IMR-90 (cell line): ENCODE results near the gene FAM24B. TPM values are rescaled to one million over a fixed set of nuclear protein-coding genes. Genes with fewer than 3 reads are reported as not detected.
A peak's percentile ranks its signal among the peaks of the same experiment; 100 is the strongest.

ENCODE experiments used
- ATAC-seq: fragments of 200-7000 bp; cut with Tn5 transposase; 2 replicates; pipeline ENCODE4 v1.9.1; 2020; ENCODE audit warnings: low read depth, mild to moderate bottlenecking, moderate library complexity
- BruUV-seq: library from RNA; stranded (reverse); fragments of 400-500 nt; replicated peaks from 2 replicates; lab custom pipeline; 2021; lab: Mats Ljungman, UMichigan
- CTCF ChIA-PET: fragments of 300-600 bp; formaldehyde crosslinking; extraction: SDS; loops from one replicate; lab custom pipeline; 2021; ENCODE audit warnings: antibody characterized with exemption; lab: Yijun Ruan, JAX
- POLR2A ChIA-PET: fragments of 300-600 bp; sonication (Branson Sonifier 250); formaldehyde crosslinking; loops from one replicate; lab custom pipeline; 2022; ENCODE audit warnings: antibody characterized with exemption; ENCODE audit not compliant: unreplicated experiment; lab: Charles Lee
- DNase-seq: peaks from one replicate; pipeline ENCODE4 v3.0.0; 2013
- H2AFZ ChIP-seq: replicated peaks from 2 replicates; pipeline ENCODE3; 2013; ENCODE audit warnings: low read length, mild to moderate bottlenecking; ENCODE audit not compliant: poor library complexity
- H2AK5ac ChIP-seq: 2 replicates; pipeline ENCODE4 v1.6.1; 2013; ENCODE audit warnings: low read depth, low read length, inconsistent platforms
- H2AK9ac ChIP-seq: replicated peaks from 2 replicates; pipeline ENCODE3; 2013; ENCODE audit warnings: mild to moderate bottlenecking, low read depth, low read length, moderate library complexity; ENCODE audit not compliant: poor library complexity
- H2BK120ac ChIP-seq: 2 replicates; pipeline ENCODE4 v1.6.1; 2013; ENCODE audit warnings: low read depth, low read length, inconsistent platforms
- H2BK15ac ChIP-seq: 3 replicates; pipeline ENCODE4 v1.6.1; 2013; ENCODE audit warnings: low read depth, low read length, inconsistent platforms
- H2BK20ac ChIP-seq: 2 replicates; pipeline ENCODE4 v1.6.1; 2013; ENCODE audit warnings: low read depth, mild to moderate bottlenecking, inconsistent platforms, low read length, moderate library complexity
- H2BK5ac ChIP-seq: 2 replicates; pipeline ENCODE4 v1.6.1; 2013; ENCODE audit warnings: mild to moderate bottlenecking, low read depth, low read length, inconsistent platforms; ENCODE audit not compliant: poor library complexity, severe bottlenecking
- H3K14ac ChIP-seq: replicated peaks from 2 replicates; pipeline ENCODE4 v1.6.1; 2013; ENCODE audit warnings: low read depth, low read length, inconsistent platforms
- H3K18ac ChIP-seq: 2 replicates; pipeline ENCODE4 v1.6.1; 2013; ENCODE audit warnings: low read depth, low read length, control low read depth
- H3K23ac ChIP-seq: 2 replicates; pipeline ENCODE4 v1.6.1; 2013; ENCODE audit warnings: low read depth, low read length, inconsistent platforms
- H3K27ac ChIP-seq: 2 replicates; pipeline ENCODE4 v1.5.1; 2013; ENCODE audit warnings: mild to moderate bottlenecking, control low read depth, low read length; ENCODE audit not compliant: insufficient read depth
- H3K27me3 ChIP-seq: 2 replicates; pipeline ENCODE4 v1.6.1; 2013; ENCODE audit warnings: low read length; ENCODE audit not compliant: control insufficient read depth, insufficient read depth
- H3K36me3 ChIP-seq: 2 replicates; pipeline ENCODE4 v1.6.1; 2013; ENCODE audit warnings: low read length, mixed read lengths; ENCODE audit not compliant: control insufficient read depth, insufficient read depth
- H3K4ac ChIP-seq: 2 replicates; pipeline ENCODE4 v1.6.1; 2013; ENCODE audit warnings: low read depth, low read length, inconsistent platforms
- H3K4me1 ChIP-seq: 2 replicates; pipeline ENCODE4 v1.6.1; 2013; ENCODE audit warnings: low read length, mixed read lengths; ENCODE audit not compliant: control insufficient read depth, insufficient read depth
- H3K4me2 ChIP-seq: 2 replicates; pipeline ENCODE4 v1.6.1; 2013; ENCODE audit warnings: low read depth, mild to moderate bottlenecking, control low read depth, low read length, moderate library complexity
- H3K4me3 ChIP-seq: 2 replicates; pipeline ENCODE4 v1.5.1; 2013; ENCODE audit warnings: low read depth, mild to moderate bottlenecking, control low read depth, low read length, moderate library complexity; ENCODE audit not compliant: insufficient read depth
- H3K56ac ChIP-seq: 2 replicates; pipeline ENCODE4 v1.6.1; 2013; ENCODE audit warnings: low read length, inconsistent platforms; ENCODE audit not compliant: insufficient read depth; ENCODE audit errors: extremely low read depth
- H3K79me1 ChIP-seq, 2 experiments: 2 replicates each; pipeline ENCODE4 v1.6.1; 2013; ENCODE audit warnings: low read length in 2 of 2, inconsistent platforms in 1 of 2, low read depth in 1 of 2
- H3K9ac ChIP-seq: 2 replicates; pipeline ENCODE4 v1.6.1; 2013; ENCODE audit warnings: low read depth, low read length, control low read depth
- H3K9me1 ChIP-seq: 2 replicates; pipeline ENCODE4 v1.6.1; 2013; ENCODE audit warnings: low read length, inconsistent platforms; ENCODE audit not compliant: insufficient read depth
- H3K9me3 ChIP-seq: 2 replicates; pipeline ENCODE4 v1.6.1; 2013; ENCODE audit warnings: low read length; ENCODE audit not compliant: control insufficient read depth, insufficient read depth
- H4K20me1 ChIP-seq: 2 replicates; pipeline ENCODE4 v1.6.1; 2013; ENCODE audit warnings: low read length, inconsistent platforms; ENCODE audit not compliant: insufficient read depth
- H4K5ac ChIP-seq: 2 replicates; pipeline ENCODE4 v1.6.1; 2013; ENCODE audit warnings: mild to moderate bottlenecking, low read depth, low read length, control low read depth
- H4K8ac ChIP-seq, 2 experiments: 2 replicates each; pipeline ENCODE4 v1.6.1; 2013; ENCODE audit warnings: low read depth in 2 of 2, low read length in 2 of 2, control low read depth in 1 of 2, inconsistent platforms in 1 of 2
- H4K91ac ChIP-seq: 2 replicates; pipeline ENCODE4 v1.6.1; 2013; ENCODE audit warnings: low read depth, low read length, inconsistent platforms; ENCODE audit not compliant: insufficient read depth
- RAD21 ChIP-seq: IDR thresholded peaks from 2 replicates; pipeline ENCODE4 v1.6.1; 2012; ENCODE audit warnings: low read length, improper control_type of control experiment
- USF2 ChIP-seq: fragments of 150-350 bp; IDR thresholded peaks from 2 replicates; pipeline ENCODE4 v1.6.1; 2017; ENCODE audit warnings: mild to moderate bottlenecking, antibody characterized with exemption, low read length, low read depth
- WGBS, 2 experiments: methylation state at CpG; one replicate each; pipeline versions ENCODE4 v1.1.5 to v1.1.7; 2013; ENCODE audit warnings: missing lambda C conversion rate in 2 of 2; ENCODE audit not compliant: insufficient read length in 1 of 2; ENCODE audit errors: extremely low coverage in 2 of 2; 5-methylcytosine and 5-hydroxymethylcytosine counted together
- dilution Hi-C: fragments of 300-500 bp; cut with HindIII; formaldehyde crosslinking; loops from one replicate; pipeline ENCODE4 v1.14.3; 2018; ENCODE audit warnings: low sequenced_read_pairs; ENCODE audit not compliant: unreplicated experiment
- in situ Hi-C: fragments of 300-500 bp; cut with MboI; formaldehyde crosslinking; loops from 3 replicates; pipeline ENCODE4 v1.14.3; 2019; ENCODE audit warnings: low sequenced_read_pairs, inconsistent platforms, mixed read lengths
- intact Hi-C: fragments of 100-400 bp; cut with micrococcal nuclease; formaldehyde crosslinking; loops from 2 replicates; pipeline ENCODE4 v1.10.0; 2022
- polyA plus RNA-seq, 3 experiments: library from polyadenylated mRNA; depleted of rRNA; stranded (reverse); fragments of >200 nt; gene quantifications; 2 replicates each; pipeline ENCODE4 v1.2.3, GENCODE V29; 2012; ENCODE audit warnings: low replicate concordance in 1 of 3
- total RNA-seq: library from RNA; depleted of rRNA; stranded (reverse); fragments of >200 nt; gene quantifications from 2 replicates; pipeline ENCODE4 v1.2.3, GENCODE V29; 2012

Gene FAM24B
- total and polyA plus RNA-seq, 2 of the 4 experiments (the other 2 are of a cell fraction): 1.6 to 4.3 TPM

- intact Hi-C loops (loop anchor here (2.0 to 5.0 kb wide), 2 partner anchors 16 to 73 kb away; partner anchors contain the start of gene C10orf88), in situ Hi-C loops (no loop called here), dilution Hi-C loops (no loop called here)
- H3K18ac ChIP-seq: no peak overlapping the region
- H3K9ac ChIP-seq: peak overlapping the region; percentile 79
- TF ChIP-seq USF2 (no peak), RAD21 (no peak)
- H4K20me1 ChIP-seq: no peaks in the 10 kb centered on the region
- peak overlapping the region; percentile 61 for H2BK5ac ChIP-seq
- DNase-seq: no peak
- ChIA-PET POLR2A (no interaction called here), CTCF (interaction anchor here (0.7 kb wide), 1 partner anchor 303 kb away, joined by 6 read pairs; no protein-coding TSS in a partner anchor)
- ATAC-seq: no peak; the same call in 1 of the 2 replicates
- BruUV-seq: TSS peak; percentile 62
- H2AK9ac ChIP-seq: peak overlapping the region; percentile 75
- 90% methylated on average over 2 of the region's 14 CpGs; no CpG with 5 or more reads in 1 of the 2 experiments for WGBS, 2 experiments
- H3K4ac ChIP-seq: peak overlapping the region; percentile 78
- peak overlapping the region; percentile 79 to 90; a peak in 3 of 4 replicates for H4K8ac ChIP-seq
- peak overlapping the region; percentile 67 for H2BK120ac ChIP-seq
- peak overlapping the region; percentile 72 for H3K4me2 ChIP-seq
- H3K36me3 ChIP-seq: no peaks in the 10 kb centered on the region
- peak overlapping the region; percentile 94 for H2AFZ ChIP-seq
- H3K9me3 ChIP-seq: no peaks in the 10 kb centered on the region
- H2AK5ac ChIP-seq: peak overlapping the region; percentile 8; the same call in 1 of the 2 replicates
- H2BK20ac ChIP-seq: no peak overlapping the region
- H3K79me1 ChIP-seq: peaks cover 9 to 17% of the 10 kb centered on the region in 2 experiments; a peak in 3 of 4 replicates
- H4K5ac ChIP-seq: peak overlapping the region; percentile 93
- H2BK15ac ChIP-seq: peak overlapping the region; percentile 29; the same call in 1 of the 3 replicates
- peaks cover 3% of the 10 kb centered on the region for H3K4me1 ChIP-seq
- H3K9me1 ChIP-seq: no peaks in the 10 kb centered on the region
- H3K14ac ChIP-seq: peak overlapping the region; percentile 79
- no peak overlapping the region; the same call in 1 of the 2 replicates for H3K27ac ChIP-seq
- peak overlapping the region; percentile 78 for H3K4me3 ChIP-seq
- peak overlapping the region; percentile 40 for H4K91ac ChIP-seq
- H3K27me3 ChIP-seq: no peaks in the 10 kb centered on the region
- no peak overlapping the region for H3K56ac ChIP-seq
- peak overlapping the region; percentile 98 for H3K23ac ChIP-seq
Measured at GRCh38 chr10:122878799-122879338, 512 bp downstream of the FAM24B start.
